Fibroblast of villous mesenchyme (primary cell): ENCODE results near the gene ATP9A. TPM values are rescaled to one million over a fixed set of nuclear protein-coding genes. Genes with fewer than 3 reads are reported as not detected.

Experiments used
- DNase-seq: peaks from one replicate; pipeline ENCODE4 v3.0.0-alpha.2; 2010; ENCODE audit warnings: low read depth
- H3K4me3 ChIP-seq: 2 replicates; pipeline ENCODE4 v1.5.1; 2011; ENCODE audit warnings: low read depth, mild to moderate bottlenecking, low read length
- total RNA-seq: library from RNA; depleted of rRNA; stranded (reverse); fragments of >200 nt; gene quantifications from 2 replicates; pipeline ENCODE4 v1.2.3, GENCODE V29; 2012
- TF ChIP-seq, protein P1 (sequence below): IDR thresholded peaks from 2 replicates; pipeline ENCODE4 v1.5.1; 2012; ENCODE audit warnings: low read depth, mild to moderate bottlenecking, low read length; ENCODE audit not compliant: insufficient read depth

ATP9A gene
- total RNA-seq, 1 donor = 6.9 TPM

DNA sequence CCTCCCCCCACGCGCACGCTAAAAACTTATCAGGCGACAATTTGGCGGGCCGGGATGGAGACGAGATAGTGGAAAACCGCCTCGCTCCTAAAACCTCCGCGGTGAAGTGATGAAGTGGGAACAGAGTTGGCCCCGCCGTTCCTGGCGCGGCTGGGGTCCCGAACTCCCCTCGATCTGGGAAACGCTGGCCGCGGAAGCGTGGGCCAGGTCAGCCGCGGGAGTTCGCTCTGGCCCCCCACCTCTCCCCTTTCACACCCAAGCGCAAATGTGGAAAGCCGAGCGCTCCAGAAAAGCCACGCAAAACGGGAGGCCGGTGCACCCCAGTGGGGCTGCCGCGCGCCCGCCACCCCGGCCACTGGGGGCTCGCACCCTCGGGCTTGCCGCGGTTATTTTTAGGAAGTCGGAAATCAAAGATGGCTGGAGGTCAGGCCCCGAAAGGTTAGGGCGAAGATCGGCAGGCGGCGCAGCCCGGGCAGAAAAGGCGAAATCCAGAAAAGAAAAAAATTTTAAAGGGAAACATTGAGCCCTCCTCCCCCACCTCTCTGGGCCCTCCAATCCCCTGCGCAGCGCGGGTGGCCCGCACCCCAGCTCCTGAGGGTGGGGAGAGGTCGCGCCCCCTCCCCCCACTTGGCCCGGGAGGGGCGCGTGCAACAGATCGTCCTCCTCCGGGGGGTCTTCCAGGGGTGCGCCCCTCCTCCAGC is 33.1 kb upstream of the ATP9A start:
- no peak for DNase-seq
- H3K4me3 ChIP-seq = peak overlapping the region; percentile 59
- TF ChIP-seq, protein P1, sequence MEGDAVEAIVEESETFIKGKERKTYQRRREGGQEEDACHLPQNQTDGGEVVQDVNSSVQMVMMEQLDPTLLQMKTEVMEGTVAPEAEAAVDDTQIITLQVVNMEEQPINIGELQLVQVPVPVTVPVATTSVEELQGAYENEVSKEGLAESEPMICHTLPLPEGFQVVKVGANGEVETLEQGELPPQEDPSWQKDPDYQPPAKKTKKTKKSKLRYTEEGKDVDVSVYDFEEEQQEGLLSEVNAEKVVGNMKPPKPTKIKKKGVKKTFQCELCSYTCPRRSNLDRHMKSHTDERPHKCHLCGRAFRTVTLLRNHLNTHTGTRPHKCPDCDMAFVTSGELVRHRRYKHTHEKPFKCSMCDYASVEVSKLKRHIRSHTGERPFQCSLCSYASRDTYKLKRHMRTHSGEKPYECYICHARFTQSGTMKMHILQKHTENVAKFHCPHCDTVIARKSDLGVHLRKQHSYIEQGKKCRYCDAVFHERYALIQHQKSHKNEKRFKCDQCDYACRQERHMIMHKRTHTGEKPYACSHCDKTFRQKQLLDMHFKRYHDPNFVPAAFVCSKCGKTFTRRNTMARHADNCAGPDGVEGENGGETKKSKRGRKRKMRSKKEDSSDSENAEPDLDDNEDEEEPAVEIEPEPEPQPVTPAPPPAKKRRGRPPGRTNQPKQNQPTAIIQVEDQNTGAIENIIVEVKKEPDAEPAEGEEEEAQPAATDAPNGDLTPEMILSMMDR = peak; percentile 15

DNA sequence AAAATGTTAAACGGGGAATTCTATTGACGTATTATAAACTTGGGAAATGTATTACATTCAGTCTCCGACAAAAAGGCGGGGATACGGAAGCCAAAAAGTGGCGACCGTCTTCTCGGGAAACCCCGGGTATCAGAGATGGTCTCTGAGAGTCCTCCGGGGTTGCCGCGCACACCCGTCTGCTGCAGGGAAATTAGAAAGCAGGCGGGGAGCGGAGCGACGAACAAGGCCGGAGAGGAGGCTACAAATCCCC is 32.6 kb upstream of the ATP9A start:
- TF ChIP-seq, protein P1 = no peak
- H3K4me3 ChIP-seq = peak overlapping the region; percentile 59
- DNase-seq = peak; percentile 20

- TF ChIP-seq, protein P1 = peak; percentile 88
Observed at GRCh38 chr20:51800060-51800871, 32.1 kb upstream of the ATP9A start.

GRCh38 chr20:51799401-51799860 is 31.2 kb upstream of the ATP9A start:
- TF ChIP-seq, protein P1 = no peak
- no peak overlapping the region for H3K4me3 ChIP-seq
- DNase-seq = no peak

More at GRCh38 chr20:51800060-51800871, 32.1 kb upstream of the ATP9A start:
- DNase-seq = peak; percentile 35
- peak overlapping the region; percentile 59 for H3K4me3 ChIP-seq

GRCh38 chr20:51797357-51798025 is 29.3 kb upstream of the ATP9A start:
- TF ChIP-seq, protein P1 = no peak

DNA sequence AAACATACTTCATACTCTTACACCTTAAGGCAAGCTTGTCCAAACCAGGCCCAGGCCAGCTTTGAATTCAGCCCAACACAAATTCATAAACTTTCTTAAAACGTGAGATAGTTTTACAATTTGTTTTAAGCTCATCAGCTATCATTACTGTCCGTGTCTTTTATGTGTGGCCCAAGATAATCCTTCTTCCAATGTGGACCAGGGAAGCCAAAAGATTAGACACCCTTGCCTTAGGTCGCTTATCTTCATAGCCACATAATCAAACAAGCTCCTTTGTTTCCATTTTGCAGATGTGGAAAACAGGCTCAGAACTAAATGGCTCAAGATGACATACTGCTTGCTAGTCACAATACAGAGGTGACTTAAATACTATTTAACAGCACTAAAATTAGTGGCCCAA is 28.1 kb upstream of the ATP9A start:
- no peak for DNase-seq
- TF ChIP-seq, protein P1 = no peak
- H3K4me3 ChIP-seq = no peak overlapping the region

More at GRCh38 chr20:51797357-51798025, 29.3 kb upstream of the ATP9A start:
- DNase-seq = peak; percentile 47
- no peak overlapping the region for H3K4me3 ChIP-seq
